GM12864 (cell line): ENCODE measurements around the gene OR2B6.

Source experiments
- DNase-seq: peaks from one replicate; pipeline ENCODE4 v3.0.0-alpha.2; 2011; ENCODE audit warnings: low read depth
- H3K4me3 ChIP-seq: 2 replicates; pipeline ENCODE4 v1.5.1; 2011; ENCODE audit warnings: mild to moderate bottlenecking, low read depth, low read length, control low read depth
- TF ChIP-seq, protein P1 (sequence below): IDR thresholded peaks from 2 replicates; pipeline ENCODE4 v1.5.1; 2011; ENCODE audit warnings: low read depth, mild to moderate bottlenecking, moderate library complexity, low read length, control low read depth, inconsistent platforms; ENCODE audit errors: missing control alignments

OR2B6 gene

DNA sequence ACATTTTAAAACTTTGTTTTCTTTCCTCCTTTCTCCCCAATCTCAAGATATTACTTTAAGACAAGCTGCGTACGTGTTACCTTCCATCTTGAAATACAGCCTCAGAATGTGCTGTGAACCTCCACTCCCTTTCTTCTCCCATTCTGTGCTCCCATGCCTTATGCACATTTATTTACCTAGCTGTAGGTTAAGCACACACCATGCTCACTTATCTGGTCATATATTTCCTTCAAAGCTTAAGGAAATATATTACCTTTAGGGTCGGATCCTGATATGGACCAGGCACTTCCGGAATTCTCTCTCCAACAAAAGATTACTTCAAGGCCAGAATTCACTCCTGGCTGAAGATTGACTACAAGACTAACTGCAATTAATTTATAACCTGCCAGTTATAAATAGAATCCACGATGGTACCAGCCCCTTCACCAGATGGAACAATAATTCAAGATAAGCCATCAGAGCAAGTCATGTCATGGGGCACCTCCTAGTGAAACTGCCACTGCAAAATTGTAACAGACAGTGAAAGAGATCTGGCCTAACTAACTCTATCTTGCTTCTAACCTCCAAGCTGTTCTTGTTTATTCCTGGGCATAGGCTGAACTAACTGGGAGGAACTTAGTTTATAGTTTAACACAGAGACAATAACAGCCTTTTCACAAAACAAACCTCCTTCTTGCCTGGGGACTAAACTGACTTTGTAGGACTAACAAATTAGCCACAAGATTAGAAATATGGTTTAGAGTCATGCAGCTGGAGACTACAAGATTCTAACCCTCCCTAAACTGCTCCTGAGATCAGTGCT, 47.5 kb downstream of the OR2B6 start:
- DNase-seq = no peak
- no peak overlapping the region for H3K4me3 ChIP-seq
- TF ChIP-seq, protein P1, sequence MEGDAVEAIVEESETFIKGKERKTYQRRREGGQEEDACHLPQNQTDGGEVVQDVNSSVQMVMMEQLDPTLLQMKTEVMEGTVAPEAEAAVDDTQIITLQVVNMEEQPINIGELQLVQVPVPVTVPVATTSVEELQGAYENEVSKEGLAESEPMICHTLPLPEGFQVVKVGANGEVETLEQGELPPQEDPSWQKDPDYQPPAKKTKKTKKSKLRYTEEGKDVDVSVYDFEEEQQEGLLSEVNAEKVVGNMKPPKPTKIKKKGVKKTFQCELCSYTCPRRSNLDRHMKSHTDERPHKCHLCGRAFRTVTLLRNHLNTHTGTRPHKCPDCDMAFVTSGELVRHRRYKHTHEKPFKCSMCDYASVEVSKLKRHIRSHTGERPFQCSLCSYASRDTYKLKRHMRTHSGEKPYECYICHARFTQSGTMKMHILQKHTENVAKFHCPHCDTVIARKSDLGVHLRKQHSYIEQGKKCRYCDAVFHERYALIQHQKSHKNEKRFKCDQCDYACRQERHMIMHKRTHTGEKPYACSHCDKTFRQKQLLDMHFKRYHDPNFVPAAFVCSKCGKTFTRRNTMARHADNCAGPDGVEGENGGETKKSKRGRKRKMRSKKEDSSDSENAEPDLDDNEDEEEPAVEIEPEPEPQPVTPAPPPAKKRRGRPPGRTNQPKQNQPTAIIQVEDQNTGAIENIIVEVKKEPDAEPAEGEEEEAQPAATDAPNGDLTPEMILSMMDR = no peak

DNA sequence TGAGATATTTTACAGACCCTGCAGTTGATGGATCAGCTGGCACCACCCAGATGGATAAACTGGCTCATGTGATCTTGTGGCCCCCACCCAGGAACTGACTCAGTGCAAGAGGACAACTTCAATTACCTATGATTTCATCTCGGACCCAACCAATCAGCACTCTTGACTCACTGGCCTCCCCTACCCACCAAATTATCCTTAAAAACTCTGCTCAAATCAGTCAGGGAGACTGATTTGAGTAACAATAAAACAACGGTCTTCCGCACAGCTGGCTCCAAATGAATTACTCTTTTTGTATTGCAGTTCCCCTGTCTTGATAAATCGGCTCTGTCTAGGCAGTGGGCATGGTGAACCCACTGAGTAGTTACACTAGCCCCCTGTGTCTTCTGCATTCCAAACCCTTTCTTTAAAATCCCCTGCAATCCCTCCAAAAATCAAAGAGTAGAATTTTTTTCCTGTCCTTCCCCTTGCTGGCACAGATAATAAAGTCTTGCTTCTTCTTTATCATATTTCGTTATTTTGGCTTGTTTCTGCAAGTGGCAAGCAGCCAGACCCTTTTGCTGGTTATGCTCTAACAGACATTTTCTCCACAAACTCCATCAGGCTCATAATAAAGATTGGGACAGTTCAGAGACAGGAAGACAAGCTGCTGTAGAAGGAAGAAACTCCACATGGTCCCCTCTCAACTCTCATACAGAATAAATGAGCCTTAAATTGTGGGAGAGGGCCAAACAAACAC, 48.3 kb downstream of the OR2B6 start:
- TF ChIP-seq, protein P1 = no peak
- DNase-seq = no peak
- no peak overlapping the region for H3K4me3 ChIP-seq

DNA sequence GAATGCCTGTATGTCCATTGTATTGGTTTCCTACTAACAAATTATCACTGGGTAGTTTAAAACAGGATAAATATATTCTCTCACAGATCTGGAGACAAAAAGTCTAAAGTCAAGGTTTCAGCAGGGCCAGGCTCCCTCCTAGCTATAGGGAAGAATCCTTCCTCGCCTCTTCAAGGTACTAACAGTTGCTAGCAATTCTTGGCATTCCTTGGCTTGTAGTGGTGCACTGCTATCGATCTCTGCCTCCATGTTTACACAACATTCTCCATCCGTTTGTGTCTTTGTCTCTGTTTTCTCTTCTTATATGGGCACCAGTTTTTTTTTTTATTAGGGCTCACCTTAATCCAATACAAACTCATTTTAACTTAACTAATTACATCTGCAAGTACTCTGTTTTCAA, 48.9 kb downstream of the OR2B6 start:
- DNase-seq = no peak
- no peak overlapping the region for H3K4me3 ChIP-seq
- TF ChIP-seq, protein P1 = no peak
